Ramos (cell line): ENCODE results near the gene CDHR4.

Experiments
- in situ Hi-C: fragments of 300-500 bp; cut with MboI; formaldehyde crosslinking; loops from one replicate; pipeline ENCODE4 v1.14.3; 2022; ENCODE audit warnings: low sequenced_read_pairs; ENCODE audit not compliant: unreplicated experiment

Gene CDHR4

GRCh38 chr3:49747792-49748480 lies 51.7 kb downstream of the CDHR4 start:
- in situ Hi-C loops = no loop called here

GRCh38 chr3:49745986-49746385 lies 53.7 kb downstream of the CDHR4 start:
- in situ Hi-C loops = no loop called here
